Skin epidermis (tissue), 12 donors: Measurements from ENCODE around the gene MMEL1.
"Not testable (repeated sequence)": the region's sequence is repeated elsewhere in the genome, so short reads cannot be mapped to it uniquely, and the experiment has no call there.

Source experiments
- H3K27ac ChIP-seq, 21 experiments: fragments of 200-600 bp; sonication (generic) in 11 of 21; one replicate each; pipeline ENCODE4 v1.5.0; 2020; ENCODE audit warnings: mild to moderate bottlenecking in 3 of 21, inconsistent platforms in 2 of 21, moderate library complexity in 2 of 21
- H3K4me3 ChIP-seq, 7 experiments: fragments of 200-600 bp; sonication (generic) in 2 of 7; one replicate each; pipeline ENCODE4 v1.5.0; 2020; ENCODE audit warnings: inconsistent platforms in 2 of 7, mild to moderate bottlenecking in 2 of 7, moderate library complexity in 1 of 7

Gene MMEL1

GRCh38 chr1:2550309-2550861 lies 82.4 kb downstream of the MMEL1 start:
- H3K27ac ChIP-seq: peak overlapping the region in 6 of 21 experiments; percentile 15 to 97 (median 61)
- H3K4me3 ChIP-seq: not testable (repeated sequence)

- peak overlapping the region in 1 of 7 experiments; percentile 58 for H3K4me3 ChIP-seq
- peak overlapping the region; percentile 79 to 100 (median 94) for H3K27ac ChIP-seq
These were observed 83.3 kb downstream of the MMEL1 start for GRCh38 chr1:2549367-2550029.

GRCh38 chr1:2548068-2548589 lies 84.7 kb downstream of the MMEL1 start:
- H3K4me3 ChIP-seq: peak overlapping the region; percentile 42 to 67 (median 48)

DNA sequence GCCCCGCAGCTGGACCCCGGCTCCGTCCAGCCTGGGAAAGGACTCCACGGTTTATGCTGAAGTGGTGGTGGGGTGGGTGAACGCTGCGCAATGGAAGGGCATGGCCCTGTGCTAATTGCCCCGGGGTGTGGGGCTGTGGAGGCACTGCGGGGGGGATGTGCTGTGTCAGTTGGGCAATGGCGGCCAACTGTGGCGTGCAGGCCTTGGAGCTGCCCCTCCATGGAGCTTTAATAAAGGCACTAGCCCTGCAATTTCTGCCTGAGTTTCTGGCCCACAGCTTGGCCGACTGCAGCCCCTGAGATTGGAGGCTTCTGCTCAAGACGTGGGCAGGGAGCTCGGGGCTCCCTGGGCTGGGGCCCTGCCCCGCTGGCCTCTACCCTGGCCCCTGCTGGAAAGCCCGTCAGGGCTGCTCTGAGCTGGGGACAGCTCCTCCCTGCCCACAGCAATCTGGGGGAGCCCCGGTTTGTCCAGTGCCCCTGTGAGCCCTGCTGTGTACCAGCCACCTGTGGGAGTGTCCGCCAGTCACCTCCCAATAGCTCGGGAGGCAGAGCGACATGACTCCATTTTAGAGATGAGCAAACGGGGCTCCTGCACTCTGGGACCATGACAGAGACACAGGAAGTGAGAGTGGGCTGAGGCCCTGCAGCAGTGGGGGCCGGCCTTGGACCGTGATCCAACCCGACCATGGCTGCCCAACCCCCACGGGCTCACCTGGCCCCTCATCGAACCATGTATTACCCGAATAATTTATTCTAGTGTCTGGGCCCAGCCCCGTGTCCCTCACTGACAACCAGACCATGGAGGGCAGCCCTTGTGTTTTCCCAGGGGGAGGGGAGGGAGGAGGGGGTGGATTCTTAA lies 85.4 kb downstream of the MMEL1 start:
- peak overlapping the region in 20 of 21 experiments; percentile 83 to 100 (median 94) for H3K27ac ChIP-seq
- H3K4me3 ChIP-seq: peak overlapping the region; percentile 42 to 67 (median 48)

More at GRCh38 chr1:2548068-2548589, 84.7 kb downstream of the MMEL1 start:
- peak overlapping the region; percentile 57 to 100 (median 94) for H3K27ac ChIP-seq

- Histone ChIP-seq H3K27ac (peak overlapping the region; percentile 33 to 100 (median 94)), H3K4me3 (peak overlapping the region; percentile 42 to 67 (median 48))
These were observed 86.2 kb downstream of the MMEL1 start for GRCh38 chr1:2546515-2547209.

GRCh38 chr1:2545754-2546514 lies 86.9 kb downstream of the MMEL1 start:
- H3K27ac ChIP-seq: peak overlapping the region; percentile 33 to 100 (median 94)

DNA sequence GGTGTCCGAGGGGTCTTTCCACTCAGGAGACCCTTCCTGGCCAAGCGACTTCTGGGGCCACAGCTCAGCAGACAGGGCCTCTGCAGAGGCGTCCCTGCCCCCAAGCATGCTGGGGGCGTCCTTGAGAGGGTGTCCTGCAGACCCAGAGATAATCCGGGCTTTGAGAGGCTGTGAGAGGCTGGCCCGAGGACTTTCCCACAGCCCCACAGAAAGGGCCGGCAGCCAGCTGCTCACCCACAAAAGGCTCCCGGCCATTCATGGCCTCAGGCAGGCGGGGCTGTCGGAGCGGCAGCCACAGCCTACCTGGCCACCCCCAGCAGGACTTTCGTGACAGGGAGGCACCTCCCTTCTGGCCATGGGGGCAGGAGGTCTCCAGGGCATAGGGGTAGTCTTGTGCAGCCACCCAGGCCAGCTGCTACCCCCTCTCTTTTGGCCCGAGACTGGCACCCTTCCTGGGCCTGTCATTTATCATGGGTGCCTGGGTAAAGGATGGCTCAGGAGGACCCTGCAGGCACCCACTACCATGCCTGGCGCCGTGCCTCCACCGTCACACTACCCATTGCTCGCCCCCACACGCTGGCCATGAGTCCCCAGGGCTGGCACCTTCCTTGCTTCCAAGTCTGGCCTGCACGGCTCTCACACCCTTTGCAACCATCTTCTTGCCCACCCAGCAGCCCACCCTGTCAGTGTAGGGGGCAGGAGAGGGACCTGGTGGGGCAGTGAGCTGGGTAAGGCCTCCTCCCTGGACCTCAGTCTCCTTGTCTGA lies 87.8 kb downstream of the MMEL1 start:
- peak overlapping the region in 13 of 21 experiments; percentile 34 to 100 (median 63) for H3K27ac ChIP-seq
- no peak overlapping the region for H3K4me3 ChIP-seq

More at GRCh38 chr1:2545754-2546514, 86.9 kb downstream of the MMEL1 start:
- peak overlapping the region; percentile 42 to 67 (median 48) for H3K4me3 ChIP-seq

GRCh38 chr1:2544093-2544874 lies 88.5 kb downstream of the MMEL1 start:
- peak overlapping the region in 5 of 21 experiments; percentile 19 to 94 (median 63) for H3K27ac ChIP-seq
- no peak overlapping the region for H3K4me3 ChIP-seq

- H3K27ac ChIP-seq: peak overlapping the region in 4 of 21 experiments; percentile 17 to 42 (median 28)
- no peak overlapping the region for H3K4me3 ChIP-seq
These were observed 89.2 kb downstream of the MMEL1 start for GRCh38 chr1:2543543-2544092.

DNA sequence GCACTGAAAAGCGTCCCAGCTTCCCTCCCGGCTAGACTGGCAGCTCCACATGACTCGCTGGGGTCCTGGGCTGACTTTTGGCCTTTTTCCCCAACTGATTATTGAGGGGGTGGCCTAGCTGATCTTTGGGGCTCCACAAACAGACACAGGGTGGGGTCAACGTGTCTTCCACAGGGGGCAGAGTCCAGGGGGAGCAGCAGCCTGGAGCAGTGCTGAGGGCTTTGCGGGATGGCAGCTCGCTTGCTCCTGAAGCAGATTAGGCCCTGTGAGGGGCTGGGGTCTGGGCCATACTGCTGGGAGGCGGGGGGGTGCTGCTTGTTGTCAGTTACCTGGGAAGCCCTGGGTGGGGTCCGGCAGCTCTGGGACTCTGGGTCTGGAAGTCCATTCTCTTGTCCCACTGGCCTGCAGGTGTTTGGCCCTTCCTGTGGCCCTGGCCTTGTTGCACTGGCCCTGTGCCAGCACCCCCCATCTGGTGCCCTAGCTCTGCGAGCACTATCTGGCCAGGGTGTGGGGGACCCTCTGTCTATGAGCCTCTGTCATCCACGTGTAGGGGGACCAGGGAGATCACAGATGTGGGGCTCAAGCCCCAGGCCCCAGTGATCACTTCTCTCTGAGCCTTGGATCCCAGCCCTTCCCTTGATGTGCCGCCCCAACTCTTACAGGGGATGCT lies 90.4 kb downstream of the MMEL1 start:
- no peak overlapping the region for H3K27ac ChIP-seq

DNA sequence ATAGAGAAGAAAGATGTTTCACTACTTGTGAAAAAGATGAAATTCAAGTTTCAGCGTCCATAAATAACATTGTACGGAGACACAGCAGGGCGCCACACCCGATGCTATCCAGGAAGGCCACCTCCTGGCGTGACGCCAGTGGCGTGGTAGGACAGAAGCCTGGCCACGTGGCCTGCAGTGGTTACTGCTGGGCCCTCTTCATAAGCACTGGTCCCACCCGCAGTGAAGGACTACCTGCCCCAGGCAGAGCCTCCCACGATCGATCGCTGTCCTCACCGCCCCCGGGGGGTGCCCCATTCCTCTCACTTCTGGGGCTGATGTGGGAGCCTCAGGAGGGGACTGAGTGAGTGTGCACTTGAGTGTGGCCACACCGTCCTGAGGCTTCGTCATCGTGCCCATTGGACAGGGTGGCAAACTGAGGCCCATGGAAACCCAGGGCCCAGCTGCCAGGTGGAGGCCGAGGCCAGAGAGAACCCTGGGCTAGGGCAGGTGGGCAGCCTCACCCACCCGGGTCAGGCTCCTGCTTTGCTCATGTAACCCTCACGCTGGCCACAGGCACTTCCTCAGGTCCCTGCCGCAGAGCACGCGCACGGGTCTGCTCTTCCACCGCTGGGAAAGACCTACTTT lies 91.1 kb downstream of the MMEL1 start:
- no peak overlapping the region for H3K27ac ChIP-seq

More for the DNA sequence above, 90.4 kb downstream of the MMEL1 start:
- no peak overlapping the region for H3K4me3 ChIP-seq

GRCh38 chr1:2540816-2541492 lies 91.9 kb downstream of the MMEL1 start:
- Histone ChIP-seq H3K4me3 (no peak overlapping the region), H3K27ac (no peak overlapping the region)

More for the DNA sequence above, 91.1 kb downstream of the MMEL1 start:
- H3K4me3 ChIP-seq: no peak overlapping the region
